Bronchial epithelial cell (primary cell): ENCODE data around the gene ABCC1. TPM values are rescaled to one million over a fixed set of nuclear protein-coding genes. Genes with fewer than 3 reads are reported as not detected.

Experiments
- DNase-seq: peaks from one replicate; pipeline ENCODE4 v3.0.0-alpha.2; 2010; ENCODE audit warnings: low read depth
- FAIRE-seq: peaks from 2 replicates; lab custom pipeline; 2011; peaks lifted over from hg19 to GRCh38; lab: Jason Lieb, UNC
- H3K27me3 ChIP-seq: 2 replicates; pipeline ENCODE4 v1.5.1; 2011; ENCODE audit warnings: low read length; ENCODE audit not compliant: control insufficient read depth, insufficient read depth
- H3K36me3 ChIP-seq: 2 replicates; pipeline ENCODE4 v1.5.1; 2011; ENCODE audit warnings: low read length; ENCODE audit not compliant: control insufficient read depth, insufficient read depth
- H3K4me3 ChIP-seq: 2 replicates; pipeline ENCODE4 v1.5.1; 2011; ENCODE audit warnings: mild to moderate bottlenecking, low read depth, low read length, control low read depth
- total RNA-seq: library from RNA; depleted of rRNA; stranded (reverse); fragments of >200 nt; gene quantifications from 2 replicates; pipeline ENCODE4 v1.2.1, GENCODE V29; 2014
- TF ChIP-seq, protein P1 (sequence below): IDR thresholded peaks from 2 replicates; pipeline ENCODE4 v1.5.1; 2011; ENCODE audit warnings: mild to moderate bottlenecking, moderate library complexity, low read length, control low read depth, inconsistent platforms; ENCODE audit not compliant: insufficient read depth, severe bottlenecking

ABCC1 gene
- total RNA-seq, 1 donor from 2014 or later = 31.3 TPM

- peaks cover 11% of the 10 kb centered on the region for H3K36me3 ChIP-seq
- DNase-seq = no peak
- TF ChIP-seq, protein P1, sequence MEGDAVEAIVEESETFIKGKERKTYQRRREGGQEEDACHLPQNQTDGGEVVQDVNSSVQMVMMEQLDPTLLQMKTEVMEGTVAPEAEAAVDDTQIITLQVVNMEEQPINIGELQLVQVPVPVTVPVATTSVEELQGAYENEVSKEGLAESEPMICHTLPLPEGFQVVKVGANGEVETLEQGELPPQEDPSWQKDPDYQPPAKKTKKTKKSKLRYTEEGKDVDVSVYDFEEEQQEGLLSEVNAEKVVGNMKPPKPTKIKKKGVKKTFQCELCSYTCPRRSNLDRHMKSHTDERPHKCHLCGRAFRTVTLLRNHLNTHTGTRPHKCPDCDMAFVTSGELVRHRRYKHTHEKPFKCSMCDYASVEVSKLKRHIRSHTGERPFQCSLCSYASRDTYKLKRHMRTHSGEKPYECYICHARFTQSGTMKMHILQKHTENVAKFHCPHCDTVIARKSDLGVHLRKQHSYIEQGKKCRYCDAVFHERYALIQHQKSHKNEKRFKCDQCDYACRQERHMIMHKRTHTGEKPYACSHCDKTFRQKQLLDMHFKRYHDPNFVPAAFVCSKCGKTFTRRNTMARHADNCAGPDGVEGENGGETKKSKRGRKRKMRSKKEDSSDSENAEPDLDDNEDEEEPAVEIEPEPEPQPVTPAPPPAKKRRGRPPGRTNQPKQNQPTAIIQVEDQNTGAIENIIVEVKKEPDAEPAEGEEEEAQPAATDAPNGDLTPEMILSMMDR = no peak
Measured at GRCh38 chr16:16029431-16030011, 80.1 kb downstream of the ABCC1 start.

GRCh38 chr16:16030449-16030848, 81.0 kb downstream of the ABCC1 start:
- H3K36me3 ChIP-seq = peaks cover 9% of the 10 kb centered on the region
- FAIRE-seq = no peak
- no peak for DNase-seq
- TF ChIP-seq, protein P1 = no peak
- no peak overlapping the region for H3K4me3 ChIP-seq
- H3K27me3 ChIP-seq = no peaks in the 10 kb centered on the region

More at GRCh38 chr16:16029431-16030011, 80.1 kb downstream of the ABCC1 start:
- FAIRE-seq = no peak
- no peak overlapping the region for H3K4me3 ChIP-seq
- H3K27me3 ChIP-seq = no peaks in the 10 kb centered on the region

GRCh38 chr16:16031401-16031800, 82.0 kb downstream of the ABCC1 start:
- Histone ChIP-seq H3K4me3 (no peak overlapping the region), H3K27me3 (no peaks in the 10 kb centered on the region), H3K36me3 (peaks cover 13% of the 10 kb centered on the region)
- DNase-seq (no peak), FAIRE-seq (no peak)
- TF ChIP-seq, protein P1 = no peak

- H3K36me3 ChIP-seq = peaks cover 19% of the 10 kb centered on the region
- FAIRE-seq (no peak), DNase-seq (no peak)
- H3K27me3 ChIP-seq = no peaks in the 10 kb centered on the region
- TF ChIP-seq, protein P1 = no peak
- H3K4me3 ChIP-seq = no peak overlapping the region
Measured at GRCh38 chr16:16032271-16032979, 83.0 kb downstream of the ABCC1 start.

- H3K4me3 ChIP-seq = no peak overlapping the region
- TF ChIP-seq, protein P1 = no peak
- H3K36me3 ChIP-seq = peaks cover 23% of the 10 kb centered on the region
- FAIRE-seq (no peak), DNase-seq (no peak)
- no peaks in the 10 kb centered on the region for H3K27me3 ChIP-seq
Measured at GRCh38 chr16:16033208-16033717, 83.8 kb downstream of the ABCC1 start.
